ENCODE data around the gene GAREM1. TPM values are rescaled to one million over a fixed set of nuclear protein-coding genes. Genes with fewer than 3 reads are reported as not detected.

GAREM1 gene
- total and polyA plus RNA-seq, 2 of the 8 experiments (the other 6 are each of a cell fraction or from before 2014, with no cell fraction given) = 3.6 to 9.2 TPM

- peaks cover 0 to 5% (median 0%) of the 10 kb centered on the region in 4 experiments; a peak in 1 of 7 replicates for H3K4me1 ChIP-seq (replicated peaks in 1 of 4; ENCODE audit: control insufficient read depth in 3 of 4, insufficient read depth in 4 of 4, low read length in 3 of 4)
- ChIA-PET CTCF (ENCODE audit: partially characterized antibody) (interaction anchor here (0.9 to 1.0 kb wide), 2 partner anchors 11 to 89 kb away, joined by 3 read pairs; no protein-coding TSS in a partner anchor), POLR2A (ENCODE audit: partially characterized antibody) (no interaction called here)
- TF ChIP-seq JUND (IDR thresholded peaks at IDR 0.05; ENCODE audit: low read length) (no peak), SP4 (IDR thresholded peaks at IDR 0.05; ENCODE audit: low read length) (no peak), SRF (IDR thresholded peaks at IDR 0.05; ENCODE audit: low read depth, low read length) (no peak), RXRA (IDR thresholded peaks at IDR 0.05; ENCODE audit: insufficient read depth, low read depth, low read length) (no peak), RFX5 (IDR thresholded peaks at IDR 0.05; ENCODE audit: borderline replicate concordance, low read depth, low read length) (no peak), HDAC2 (IDR thresholded peaks at IDR 0.05; ENCODE audit: borderline replicate concordance in 1 of 2, low read depth in 2 of 2, low read length in 2 of 2) (no peak), SP2 (IDR thresholded peaks at IDR 0.05; ENCODE audit: low read length) (no peak), SIX5 (IDR thresholded peaks at IDR 0.05; ENCODE audit: low read depth, low read length) (no peak), POU5F1 (IDR thresholded peaks at IDR 0.05; ENCODE audit: low read depth, low read length) (no peak), POLR2A (IDR thresholded peaks at IDR 0.05; ENCODE audit: control extremely low read depth in 1 of 2, low read depth in 2 of 2, low read length in 2 of 2) (no peak)
- no peak overlapping the region for H3K27ac ChIP-seq (ENCODE audit: low read depth, low read length)
- DNase-seq (ENCODE audit: low read depth in 1 of 2, low spot score in 2 of 2) = no peak
- no peak overlapping the region for H3K4me3 ChIP-seq (ENCODE audit: extremely low read depth in 1 of 4, insufficient read depth in 2 of 4, low read depth in 3 of 4, low read length in 4 of 4)
- no peak overlapping the region for H3K4ac ChIP-seq (replicated peaks; ENCODE audit: insufficient read length, low read depth, low read length)
- H3K4me2 ChIP-seq (ENCODE audit: insufficient read depth in 1 of 2, low read depth in 2 of 2, low read length in 2 of 2) = no peak overlapping the region
- H3K79me1 ChIP-seq (ENCODE audit: low read depth, low read length) = no peaks in the 10 kb centered on the region
- no peak overlapping the region for H2BK12ac ChIP-seq (ENCODE audit: low read depth, low read length)
- no peak overlapping the region for H4K8ac ChIP-seq (ENCODE audit: extremely low read depth, insufficient read depth, low read length)
- H2BK15ac ChIP-seq (ENCODE audit: low read length) = no peak overlapping the region
- no peak overlapping the region for H3K14ac ChIP-seq (ENCODE audit: insufficient read length)
- H2BK20ac ChIP-seq (ENCODE audit: low read length) = no peak overlapping the region
- H3K56ac ChIP-seq (replicated peaks; ENCODE audit: insufficient read length, low read depth, low read length) = no peak overlapping the region
- no peaks in the 10 kb centered on the region for H3K23me2 ChIP-seq (ENCODE audit: low read depth, low read length)
- H4K20me1 ChIP-seq (replicated peaks in 1 of 2; ENCODE audit: control insufficient read depth in 1 of 2, insufficient read depth in 2 of 2, low read length in 2 of 2) = no peaks in the 10 kb centered on the region
- H3K79me2 ChIP-seq (ENCODE audit: control insufficient read depth in 1 of 2, insufficient read depth in 2 of 2, low read length in 2 of 2) = no peaks in the 10 kb centered on the region
- H2AFZ ChIP-seq (ENCODE audit: low read length) = no peak overlapping the region
- no peak overlapping the region for H2AK5ac ChIP-seq (ENCODE audit: low read depth, low read length)
- FAIRE-seq = no peak
- WGBS, 2 experiments (ENCODE audit: extremely low coverage in 1 of 2, insufficient coverage in 1 of 2, insufficient read length in 1 of 2, insufficient replicate concordance in 2 of 2, low coverage in 1 of 2, low lambda C conversion rate in 2 of 2, missing lambda C conversion rate in 1 of 2) = 88% methylated on average over 4 of the region's 4 CpGs; no CpG with 5 or more reads in 1 of the 2 experiments
- H3K27me3 ChIP-seq (replicated peaks in 1 of 4; ENCODE audit: control insufficient read depth in 3 of 4, extremely low read depth in 1 of 4, insufficient read depth in 3 of 4, low read length in 3 of 4) = no peaks in the 10 kb centered on the region
- no peak overlapping the region for H2BK5ac ChIP-seq (ENCODE audit: low read depth, low read length)
- H2BK120ac ChIP-seq (replicated peaks; ENCODE audit: low read depth, low read length) = no peak overlapping the region
- no peaks in the 10 kb centered on the region for H3K36me3 ChIP-seq (ENCODE audit: control insufficient read depth in 2 of 4, insufficient read depth in 4 of 4, low read length in 3 of 4)
- no peak overlapping the region for H4K91ac ChIP-seq (replicated peaks; ENCODE audit: insufficient read length, low read length)
- no peak overlapping the region for H4K5ac ChIP-seq (ENCODE audit: insufficient read length, low read depth, low read length)
- H3K23ac ChIP-seq (ENCODE audit: insufficient read length) = no peak overlapping the region
- H3K9me3 ChIP-seq (ENCODE audit: insufficient read depth in 2 of 2, low read depth in 1 of 2, low read length in 1 of 2) = no peaks in the 10 kb centered on the region
- no peak overlapping the region; the same call in 1 of the 2 replicates for H3K18ac ChIP-seq (ENCODE audit: extremely low read depth, low read length)
- H3K9ac ChIP-seq (replicated peaks in 1 of 4; ENCODE audit: extremely low read depth in 1 of 4, low read depth in 3 of 4, low read length in 3 of 4) = no peak overlapping the region
These were observed 109.9 kb downstream of the GAREM1 start for GRCh38 chr18:32360682-32361345.

All from H1 (cell line).